ENCODE measurements around the gene RABIF.
"Not testable (repeated sequence)": the region's sequence is repeated elsewhere in the genome, so short reads cannot be mapped to it uniquely, and the experiment has no call there.

RABIF gene

GRCh38 chr1:202888531-202889360 is at the start of gene RABIF:
Gene RABIF, minus strand, starts transcription at chr1:202889149. Its CDS starts 51 bp downstream, at chr1:202889098.
- peak; percentile 97 to 98 for DNase-seq

GRCh38 chr1:202938287-202938925 is 49.5 kb upstream of the RABIF start:
- no peak for DNase-seq

GRCh38 chr1:202936409-202936808 is 47.5 kb upstream of the RABIF start:
- DNase-seq: not testable (repeated sequence)

- DNase-seq: no peak
Measured at GRCh38 chr1:202935844-202936243, 46.9 kb upstream of the RABIF start.

GRCh38 chr1:202934755-202935154 is 45.8 kb upstream of the RABIF start:
- peak in 1 of 2 experiments; percentile 11 for DNase-seq

GRCh38 chr1:202932476-202932875 is 43.5 kb upstream of the RABIF start:
- no peak for DNase-seq

GRCh38 chr1:202926581-202927491 is 37.9 kb upstream of the RABIF start, which contains the start of gene KLHL12:
Gene KLHL12, minus strand, starts transcription at chr1:202927234. Its CDS starts 2,072 bp downstream, at chr1:202925162.
- peak; percentile 94 to 96 for DNase-seq

- DNase-seq: no peak
Measured at GRCh38 chr1:202923533-202923932, 34.6 kb upstream of the RABIF start.

GRCh38 chr1:202919615-202920014 is 30.7 kb upstream of the RABIF start:
- DNase-seq: no peak

- no peak for DNase-seq
Measured at GRCh38 chr1:202915146-202915545, 26.2 kb upstream of the RABIF start.

GRCh38 chr1:202912476-202912875 is 23.5 kb upstream of the RABIF start:
- not testable (repeated sequence) for DNase-seq

- no peak for DNase-seq
Measured at GRCh38 chr1:202909494-202909893, 20.5 kb upstream of the RABIF start.

GRCh38 chr1:202908998-202909397 is 20.0 kb upstream of the RABIF start:
- no peak for DNase-seq

- no peak for DNase-seq
Measured at GRCh38 chr1:202905331-202905730, 16.4 kb upstream of the RABIF start.

GRCh38 chr1:202903808-202904207 is 14.9 kb upstream of the RABIF start:
- DNase-seq: not testable (repeated sequence)

- DNase-seq: no peak
Measured at GRCh38 chr1:202901555-202901954, 12.6 kb upstream of the RABIF start.

GRCh38 chr1:202892501-202892900 is 3.6 kb upstream of the RABIF start:
- no peak for DNase-seq

GRCh38 chr1:202890392-202890791 is 1.4 kb upstream of the RABIF start:
- DNase-seq: no peak

- DNase-seq: peak; percentile 44 to 48
Measured at GRCh38 chr1:202888221-202888530, 773 bp downstream of the RABIF start.

- no peak for DNase-seq
Measured at GRCh38 chr1:202880961-202881460, 7.9 kb downstream of the RABIF start.

- no peak for DNase-seq
Measured at GRCh38 chr1:202880062-202880461, 8.9 kb downstream of the RABIF start.

- no peak for DNase-seq
Measured at GRCh38 chr1:202879128-202879527, 9.8 kb downstream of the RABIF start.

GRCh38 chr1:202873026-202873425 is 15.9 kb downstream of the RABIF start:
- no peak for DNase-seq
